GM19372 (cell line): ENCODE measurements around the gene CHN1.

Experiments used
- ATAC-seq: cut with Tn5 transposase; IDR thresholded peaks from one replicate; pipeline ENCODE4 v1.9.1; 2021; ENCODE audit warnings: mild to moderate bottlenecking, low read depth, moderate library complexity; ENCODE audit not compliant: unreplicated experiment

Gene CHN1

GRCh38 chr2:175011505-175011904 lies 6.3 kb upstream of the CHN1 start:
- ATAC-seq, result no peak

- ATAC-seq, result no peak
Observed at GRCh38 chr2:175010848-175011254, 5.7 kb upstream of the CHN1 start.

DNA sequence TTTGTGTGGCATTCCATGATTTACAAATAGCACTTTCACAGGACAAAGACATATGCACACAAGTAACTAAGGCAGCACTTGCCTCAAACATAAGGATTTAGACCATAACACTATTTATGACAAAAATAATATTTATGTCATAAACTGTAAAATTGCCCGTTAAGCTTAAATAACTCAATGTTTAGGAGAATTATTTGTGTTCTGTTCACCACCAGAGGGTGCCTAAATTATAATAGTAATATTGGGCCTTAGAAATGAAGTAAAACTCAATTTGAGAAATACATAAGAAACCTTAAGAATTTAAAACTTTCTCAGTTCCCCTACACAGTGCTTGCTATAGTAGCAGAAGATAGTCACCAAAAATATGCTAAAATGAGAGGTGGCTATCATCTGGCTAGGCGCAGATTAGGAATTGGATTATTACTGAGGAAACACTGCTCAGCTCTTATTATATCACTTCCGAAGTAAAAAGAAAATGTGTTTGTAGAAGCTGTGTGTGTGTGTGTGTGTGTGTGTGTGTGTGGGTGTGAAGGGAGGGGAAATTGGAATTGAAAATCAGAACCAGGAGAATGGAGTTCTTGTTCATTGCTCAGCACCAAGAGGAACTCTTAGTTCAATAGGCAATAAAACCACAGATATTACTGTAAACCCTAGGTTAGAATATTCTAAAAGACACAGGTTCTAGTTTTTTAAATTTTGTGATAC lies 4.9 kb upstream of the CHN1 start:
- ATAC-seq, result no peak

DNA sequence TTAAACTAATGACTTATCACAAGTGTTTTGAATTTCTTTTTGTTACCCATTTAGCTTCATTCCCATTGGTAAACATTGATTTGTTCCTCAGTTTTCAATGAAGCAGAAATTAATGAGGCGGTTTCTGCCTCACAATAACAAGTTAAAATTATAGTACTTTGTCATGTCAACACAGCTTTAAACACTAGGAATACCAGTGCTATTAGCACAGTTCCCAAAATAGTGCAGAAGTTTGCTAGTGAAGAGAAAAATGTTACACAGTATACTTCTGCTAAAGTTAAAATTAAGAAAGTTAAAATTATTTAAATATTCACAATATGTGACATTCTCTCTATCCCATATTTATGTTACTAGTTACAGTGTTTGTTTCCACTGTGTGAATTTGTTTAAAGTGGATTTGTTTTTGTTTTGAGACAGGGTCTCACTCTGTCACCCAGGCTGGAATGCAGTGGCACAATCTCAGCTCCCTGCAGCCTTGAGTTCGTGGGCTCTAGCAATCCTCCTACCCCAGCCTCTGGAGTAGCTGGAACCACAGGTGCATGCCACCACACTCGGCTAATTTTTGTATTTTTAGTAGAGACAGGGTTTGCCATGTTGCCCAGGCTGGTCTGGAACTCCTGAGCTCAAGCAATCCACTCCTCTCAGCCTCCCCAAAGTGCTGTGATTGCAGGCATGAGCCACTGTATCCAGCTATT lies 3.8 kb upstream of the CHN1 start:
- ATAC-seq, result no peak

DNA sequence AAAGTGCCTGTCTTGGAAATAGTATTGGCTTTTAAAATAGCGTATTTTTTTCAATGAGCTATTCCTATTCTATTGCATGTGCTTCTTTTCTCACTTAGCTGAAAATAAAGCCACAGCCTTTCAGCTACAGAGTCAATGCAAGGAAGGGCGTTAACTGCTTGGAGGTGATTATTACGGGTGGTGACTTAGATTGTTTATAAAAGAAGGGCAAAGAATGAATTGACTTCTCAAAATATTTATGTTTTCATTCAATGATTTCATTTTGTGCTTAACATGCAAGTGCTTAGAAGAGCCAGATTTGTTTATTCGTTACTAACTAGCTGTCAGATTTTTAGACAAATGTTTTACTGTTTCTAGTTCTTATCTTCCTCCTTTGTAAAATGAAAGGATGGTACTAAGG lies 2.8 kb upstream of the CHN1 start:
- no peak for ATAC-seq

DNA sequence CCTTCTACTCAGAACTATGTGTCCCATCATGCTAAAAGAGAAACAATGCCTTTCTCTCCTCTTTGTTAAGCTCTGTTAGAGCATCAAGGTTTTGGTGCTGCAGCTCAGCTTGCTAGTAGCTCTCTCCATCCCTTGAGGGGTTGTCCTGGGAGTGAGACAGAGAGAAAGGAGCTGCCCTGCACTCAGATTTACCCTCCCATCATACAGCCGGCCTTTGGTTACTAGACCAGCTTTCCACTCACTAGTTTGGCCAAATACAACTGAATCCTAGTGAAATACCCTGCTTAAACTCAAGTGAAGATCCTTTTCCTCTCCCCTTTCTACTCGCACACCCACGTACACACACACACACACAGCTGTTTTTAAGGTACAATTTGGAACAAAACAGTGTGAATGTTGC lies 2.3 kb upstream of the CHN1 start:
- ATAC-seq, result no peak

DNA sequence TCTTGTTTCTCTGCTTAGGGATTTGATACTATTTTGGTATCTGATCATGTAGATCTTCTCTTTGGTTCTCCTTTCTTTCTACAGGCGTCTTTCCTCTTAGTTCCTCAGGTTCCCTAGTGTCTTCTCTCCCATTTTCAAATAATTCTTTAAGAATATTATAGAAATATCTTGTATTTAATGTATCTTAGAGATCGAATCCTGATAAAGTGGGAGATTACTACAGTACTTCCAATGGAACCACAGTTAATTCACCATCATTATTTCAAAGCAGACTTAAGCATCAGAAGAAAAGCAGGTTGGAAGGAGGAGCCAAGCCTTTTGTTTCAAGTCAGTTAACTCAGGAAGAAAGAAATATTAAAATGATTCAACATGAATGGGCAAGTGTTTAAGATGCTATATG lies 1.1 kb upstream of the CHN1 start:
- ATAC-seq, result no peak

- ATAC-seq, result no peak
Observed at GRCh38 chr2:175005733-175006264, 618 bp upstream of the CHN1 start.

GRCh38 chr2:175004730-175004979 lies 526 bp downstream of the CHN1 start:
- peak; percentile 20 for ATAC-seq

GRCh38 chr2:175003875-175004729 lies 1.1 kb downstream of the CHN1 start:
- peak; percentile 9 for ATAC-seq

DNA sequence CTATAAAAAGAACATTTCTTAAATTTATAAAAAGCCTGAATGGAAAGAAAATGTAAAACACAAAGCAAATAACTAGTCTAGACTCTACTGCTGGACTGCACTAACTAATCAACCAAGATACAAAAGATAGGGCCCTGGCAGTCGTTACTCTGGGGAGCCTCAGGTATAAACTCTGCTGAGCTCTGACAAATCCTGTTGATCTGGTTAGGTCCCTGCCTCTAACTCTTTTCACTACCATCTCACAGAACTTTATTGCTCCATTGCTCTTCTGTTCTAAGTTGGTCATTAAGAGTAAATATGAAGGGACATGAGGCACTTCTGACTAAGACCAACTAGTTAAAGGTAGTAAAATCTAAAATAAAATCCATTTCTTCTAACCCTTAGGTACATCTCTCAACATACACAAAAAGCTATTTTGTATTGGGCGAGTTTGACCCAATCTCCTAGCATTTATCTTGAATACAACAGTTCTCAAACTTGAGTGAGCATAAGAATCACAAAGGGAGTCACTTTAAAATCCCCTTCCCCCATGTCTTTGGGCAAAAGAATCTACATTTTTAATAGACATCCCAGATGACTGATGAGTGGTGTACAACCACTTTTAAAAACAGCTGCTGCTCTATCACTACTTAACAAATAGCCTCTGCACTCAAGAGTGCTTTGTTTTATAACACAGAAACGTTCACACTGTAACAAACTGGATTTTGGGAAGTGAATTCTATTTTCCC lies 2.5 kb downstream of the CHN1 start:
- ATAC-seq, result no peak

GRCh38 chr2:175001566-175001965 lies 3.6 kb downstream of the CHN1 start:
- no peak for ATAC-seq

DNA sequence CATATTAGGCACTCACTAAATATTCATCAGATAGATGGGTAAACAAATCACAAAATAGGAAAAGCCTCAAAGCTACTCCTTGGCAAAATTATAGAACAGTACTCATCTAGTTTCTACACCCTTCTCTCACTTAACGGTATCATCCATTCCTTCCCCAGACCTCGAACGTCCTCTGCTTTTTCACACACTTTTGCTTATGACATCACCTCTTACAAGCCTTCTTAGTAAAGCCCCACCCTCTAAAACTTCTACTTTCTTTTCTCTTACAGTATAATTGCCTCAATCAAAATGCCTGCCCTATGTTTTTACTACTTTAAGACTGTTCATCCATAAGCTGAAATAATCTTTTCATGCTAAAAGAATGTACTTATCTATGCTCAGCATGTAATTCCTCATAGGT lies 8.1 kb downstream of the CHN1 start:
- ATAC-seq, result no peak

DNA sequence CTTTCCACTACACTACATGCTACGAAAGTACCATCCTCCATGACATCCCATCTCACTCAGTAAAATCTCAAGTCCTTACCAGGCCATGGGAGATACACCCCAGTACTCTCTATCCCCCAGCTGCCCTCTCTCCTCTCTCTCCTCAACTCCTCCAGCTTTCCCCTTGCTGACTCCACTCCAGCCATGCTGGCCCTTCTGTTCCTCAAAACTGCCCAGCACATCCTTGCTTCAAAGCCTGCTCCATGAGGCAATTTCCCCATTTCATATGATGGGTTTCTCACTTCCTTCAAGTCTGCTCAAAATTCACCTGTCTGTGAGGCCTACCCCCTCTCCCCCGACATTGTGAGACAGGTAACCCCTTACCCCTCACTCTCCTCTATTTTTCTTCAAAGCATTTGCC lies 8.6 kb downstream of the CHN1 start:
- ATAC-seq, result no peak

- ATAC-seq, result no peak
Observed at GRCh38 chr2:174994381-174994780, 10.8 kb downstream of the CHN1 start.

DNA sequence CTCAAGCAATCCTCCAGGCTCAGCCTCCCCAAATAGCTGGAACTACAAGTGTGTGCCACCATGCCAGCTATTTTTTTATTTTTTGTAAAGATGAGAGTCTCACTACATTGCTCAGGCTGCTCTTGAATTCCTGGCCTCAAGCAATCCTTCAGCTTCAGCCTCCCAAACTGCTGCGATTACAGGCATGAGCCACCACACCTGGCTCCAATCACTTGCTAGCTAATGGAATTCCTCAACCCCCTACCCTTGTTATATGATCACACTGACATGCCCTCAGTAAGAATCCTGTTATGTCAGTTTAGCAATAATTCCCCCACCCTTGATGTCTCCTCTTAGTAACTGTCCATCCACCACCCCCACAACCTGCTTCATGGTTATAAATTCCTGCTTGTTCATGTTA lies 12.3 kb downstream of the CHN1 start:
- no peak for ATAC-seq

DNA sequence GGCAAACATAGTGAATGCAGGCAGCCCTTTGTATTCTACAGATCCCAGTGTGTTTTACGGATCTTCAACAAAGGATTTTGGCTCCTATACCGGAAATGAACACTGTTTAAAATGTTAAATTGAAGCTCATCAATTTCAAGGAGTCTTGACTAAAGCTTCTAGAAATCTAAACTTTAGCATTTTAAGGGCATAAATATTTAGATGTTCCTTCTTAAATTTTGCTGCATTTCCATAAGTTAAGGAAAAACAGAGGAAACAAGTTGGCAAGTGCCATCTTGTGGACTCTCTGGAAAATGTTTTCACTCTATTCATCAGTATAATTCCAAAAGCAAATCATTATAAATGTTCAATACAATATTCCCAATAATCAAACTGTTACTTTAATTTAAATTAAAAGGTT lies 19.6 kb downstream of the CHN1 start:
- ATAC-seq, result no peak

DNA sequence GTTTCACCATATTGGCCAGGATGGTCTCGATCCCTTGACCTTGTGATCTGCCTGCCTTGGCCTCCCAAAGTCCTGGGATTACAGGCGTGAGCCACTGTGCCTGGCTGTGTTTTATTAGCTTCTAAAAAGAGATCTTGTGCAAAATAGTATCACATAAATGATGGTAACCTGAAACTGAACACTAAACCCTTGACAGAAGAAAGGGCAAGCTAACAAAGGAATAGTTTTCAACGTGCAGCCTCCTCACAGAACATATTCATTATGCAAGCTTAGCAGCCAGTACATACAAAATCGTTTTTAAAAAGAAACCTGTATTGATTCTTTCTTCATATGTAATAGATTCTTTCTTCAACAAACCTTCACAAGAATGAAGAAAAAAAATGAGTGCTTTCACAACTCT lies 20.6 kb downstream of the CHN1 start:
- ATAC-seq, result no peak

- ATAC-seq, result no peak
Observed at GRCh38 chr2:174981331-174981730, 23.9 kb downstream of the CHN1 start.

- no peak for ATAC-seq
Observed at GRCh38 chr2:174979996-174980395, 25.2 kb downstream of the CHN1 start.

- ATAC-seq, result no peak
Observed at GRCh38 chr2:174977364-174977763, 27.8 kb downstream of the CHN1 start.
